Karpas-422 (cell line): Measurements from ENCODE around the gene GLIS2. TPM values are rescaled to one million over a fixed set of nuclear protein-coding genes. Genes with fewer than 3 reads are reported as not detected.
A peak's percentile ranks its signal among the peaks of the same experiment; 100 is the strongest.
"Not testable (repeated sequence)": the region's sequence is repeated elsewhere in the genome, so short reads cannot be mapped to it uniquely, and the experiment has no call there.

Experiments
- DNase-seq: peaks from one replicate; pipeline ENCODE4 v3.0.0-alpha.2; 2015
- H2AFZ ChIP-seq: fragments of 200-600 bp; sonication (generic); 2 replicates; pipeline ENCODE4 v1.6.1; 2014; ENCODE audit warnings: antibody characterized with exemption, low read length, mixed read lengths
- H3K27ac ChIP-seq: fragments of 200-600 bp; sonication (generic); 2 replicates; pipeline ENCODE4 v1.5.1; 2014; ENCODE audit warnings: mild to moderate bottlenecking, low read length, moderate library complexity
- H3K27me3 ChIP-seq: fragments of 200-600 bp; sonication (generic); 2 replicates; pipeline ENCODE4 v1.6.1; 2014; ENCODE audit warnings: low read length, mixed read lengths
- H3K36me3 ChIP-seq: fragments of 200-600 bp; sonication (generic); 2 replicates; pipeline ENCODE4 v1.6.1; 2014; ENCODE audit warnings: low read length, mixed read lengths; ENCODE audit not compliant: insufficient read depth
- H3K4me1 ChIP-seq: fragments of 200-600 bp; sonication (generic); 2 replicates; pipeline ENCODE4 v1.6.1; 2014; ENCODE audit warnings: mild to moderate bottlenecking, low read length, mixed read lengths
- H3K4me2 ChIP-seq: fragments of 200-600 bp; sonication (generic); 2 replicates; pipeline ENCODE4 v1.6.1; 2014; ENCODE audit warnings: low read length, low read depth, mild to moderate bottlenecking; ENCODE audit not compliant: poor library complexity, severe bottlenecking
- H3K4me3 ChIP-seq: fragments of 200-600 bp; sonication (generic); 2 replicates; pipeline ENCODE4 v1.5.1; 2014; ENCODE audit warnings: mild to moderate bottlenecking, antibody characterized with exemption, low read length, mixed read lengths
- H3K79me2 ChIP-seq: fragments of 200-600 bp; sonication (generic); 2 replicates; pipeline ENCODE4 v1.6.1; 2014; ENCODE audit warnings: mild to moderate bottlenecking, low read length, mixed read lengths
- H3K9ac ChIP-seq: fragments of 200-600 bp; sonication (generic); 2 replicates; pipeline ENCODE4 v1.6.0; 2014; ENCODE audit warnings: low read length
- H3K9me2 ChIP-seq: fragments of 200-600 bp; sonication (generic), shearing (Covaris generic); replicated peaks from 2 replicates; pipeline ENCODE4 v1.6.0; 2014; ENCODE audit warnings: mild to moderate bottlenecking, low read length, moderate library complexity; ENCODE audit not compliant: insufficient read depth
- H3K9me3 ChIP-seq: fragments of 300-700, 200-600 bp; sonication (generic); 2 replicates; pipeline ENCODE4 v1.6.1; 2014; ENCODE audit warnings: low read length, mixed read lengths
- H4K20me1 ChIP-seq: fragments of 200-600 bp; sonication (generic); 2 replicates; pipeline ENCODE4 v1.6.1; 2014; ENCODE audit warnings: mild to moderate bottlenecking, antibody characterized with exemption, low read length, low read depth; ENCODE audit not compliant: insufficient read depth
- total RNA-seq: library from RNA; depleted of rRNA; stranded (reverse); fragments of >200 nt; shearing (Covaris generic); gene quantifications from 2 replicates; pipeline ENCODE4 v1.2.3, GENCODE V29; 2014; ENCODE audit warnings: low replicate concordance

GLIS2 gene
- total RNA-seq, 1 experiment from 2014 or later: not detected

- H3K4me3 ChIP-seq: peak overlapping the region; percentile 53; the same call in 1 of the 2 replicates
- H3K9me3 ChIP-seq: no peaks in the 10 kb centered on the region
- H3K27me3 ChIP-seq: no peaks in the 10 kb centered on the region
- no peak overlapping the region for H3K27ac ChIP-seq
- no peaks in the 10 kb centered on the region; the same call in 1 of the 2 replicates for H4K20me1 ChIP-seq
- H3K9ac ChIP-seq: peak overlapping the region; percentile 58
- H3K4me1 ChIP-seq: peaks cover 9% of the 10 kb centered on the region
- peak overlapping the region; percentile 59 for H3K4me2 ChIP-seq
- peak overlapping the region; percentile 41; the same call in 1 of the 2 replicates for H2AFZ ChIP-seq
- no peaks in the 10 kb centered on the region for H3K36me3 ChIP-seq
- H3K79me2 ChIP-seq: no peaks in the 10 kb centered on the region
- DNase-seq: peak; percentile 82
- no peaks in the 10 kb centered on the region for H3K9me2 ChIP-seq
These were observed 12.3 kb downstream of the GLIS2 start for GRCh38 chr16:4328046-4328781.

- Histone ChIP-seq H3K4me1 (peaks cover 9% of the 10 kb centered on the region), H3K9me3 (no peaks in the 10 kb centered on the region), H3K36me3 (no peaks in the 10 kb centered on the region), H3K79me2 (no peaks in the 10 kb centered on the region), H3K4me2 (no peak overlapping the region), H2AFZ (no peak overlapping the region), H3K27me3 (no peaks in the 10 kb centered on the region), H3K9me2 (no peaks in the 10 kb centered on the region), H3K4me3 (no peak overlapping the region), H3K9ac (no peak overlapping the region), H4K20me1 (peaks cover 3% of the 10 kb centered on the region; the same call in 1 of the 2 replicates), H3K27ac (no peak overlapping the region)
- DNase-seq: no peak
These were observed 13.2 kb downstream of the GLIS2 start for GRCh38 chr16:4328782-4329775.

GRCh38 chr16:4330277-4330874 lies 14.5 kb downstream of the GLIS2 start:
- peak; percentile 82 for DNase-seq
- no peaks in the 10 kb centered on the region for H3K36me3 ChIP-seq
- no peak overlapping the region for H3K4me3 ChIP-seq
- H3K9me2 ChIP-seq: no peaks in the 10 kb centered on the region
- no peak overlapping the region for H3K9ac ChIP-seq
- H4K20me1 ChIP-seq: peaks cover 3% of the 10 kb centered on the region; the same call in 1 of the 2 replicates
- H3K79me2 ChIP-seq: no peaks in the 10 kb centered on the region
- H3K9me3 ChIP-seq: no peaks in the 10 kb centered on the region
- no peaks in the 10 kb centered on the region for H3K27me3 ChIP-seq
- peaks cover 9% of the 10 kb centered on the region for H3K4me1 ChIP-seq
- H3K27ac ChIP-seq: no peak overlapping the region
- H2AFZ ChIP-seq: no peak overlapping the region
- H3K4me2 ChIP-seq: no peak overlapping the region

- H2AFZ ChIP-seq: no peak overlapping the region
- H3K36me3 ChIP-seq: no peaks in the 10 kb centered on the region
- no peak overlapping the region for H3K4me2 ChIP-seq
- H3K9me2 ChIP-seq: no peaks in the 10 kb centered on the region
- no peaks in the 10 kb centered on the region for H3K79me2 ChIP-seq
- no peak overlapping the region for H3K4me3 ChIP-seq
- no peak overlapping the region for H3K27ac ChIP-seq
- H3K9me3 ChIP-seq: no peaks in the 10 kb centered on the region
- peaks cover 9% of the 10 kb centered on the region for H3K4me1 ChIP-seq
- DNase-seq: no peak
- H3K27me3 ChIP-seq: no peaks in the 10 kb centered on the region
- peaks cover 3% of the 10 kb centered on the region; the same call in 1 of the 2 replicates for H4K20me1 ChIP-seq
- H3K9ac ChIP-seq: no peak overlapping the region
These were observed 16.2 kb downstream of the GLIS2 start for GRCh38 chr16:4332083-4332482.

GRCh38 chr16:4332623-4333307 lies 16.9 kb downstream of the GLIS2 start:
- no peak for DNase-seq
- no peak overlapping the region for H3K4me2 ChIP-seq
- peaks cover 3% of the 10 kb centered on the region; the same call in 1 of the 2 replicates for H4K20me1 ChIP-seq
- H3K27me3 ChIP-seq: no peaks in the 10 kb centered on the region
- no peak overlapping the region for H3K27ac ChIP-seq
- no peak overlapping the region for H3K9ac ChIP-seq
- no peak overlapping the region for H3K4me3 ChIP-seq
- no peaks in the 10 kb centered on the region for H3K9me3 ChIP-seq
- H2AFZ ChIP-seq: no peak overlapping the region
- H3K4me1 ChIP-seq: peaks cover 8% of the 10 kb centered on the region
- no peaks in the 10 kb centered on the region for H3K79me2 ChIP-seq
- H3K9me2 ChIP-seq: no peaks in the 10 kb centered on the region
- no peaks in the 10 kb centered on the region for H3K36me3 ChIP-seq

GRCh38 chr16:4333308-4333638 lies 17.4 kb downstream of the GLIS2 start:
- Histone ChIP-seq H2AFZ (no peak overlapping the region), H3K4me2 (no peak overlapping the region), H3K27ac (no peak overlapping the region), H3K4me1 (peaks cover 3% of the 10 kb centered on the region), H3K9me2 (no peaks in the 10 kb centered on the region), H3K9ac (no peak overlapping the region), H3K9me3 (no peaks in the 10 kb centered on the region), H3K79me2 (no peaks in the 10 kb centered on the region), H4K20me1 (peaks cover 6% of the 10 kb centered on the region; the same call in 1 of the 2 replicates), H3K36me3 (no peaks in the 10 kb centered on the region; the same call in 1 of the 2 replicates), H3K4me3 (no peak overlapping the region), H3K27me3 (no peaks in the 10 kb centered on the region)
- no peak for DNase-seq

- not testable (repeated sequence) for H4K20me1 ChIP-seq, H3K36me3 ChIP-seq, H2AFZ ChIP-seq, H3K4me1 ChIP-seq, H3K4me3 ChIP-seq, H3K9ac ChIP-seq, H3K4me2 ChIP-seq, H3K9me2 ChIP-seq, H3K9me3 ChIP-seq, H3K27me3 ChIP-seq, H3K27ac ChIP-seq, DNase-seq, H3K79me2 ChIP-seq
These were observed 17.8 kb downstream of the GLIS2 start for GRCh38 chr16:4333714-4334113.
